ENCODE measurements around the gene CLEC10A.
"Not testable (repeated sequence)": the region's sequence is repeated elsewhere in the genome, so short reads cannot be mapped to it uniquely, and the experiment has no call there.

DNA sequence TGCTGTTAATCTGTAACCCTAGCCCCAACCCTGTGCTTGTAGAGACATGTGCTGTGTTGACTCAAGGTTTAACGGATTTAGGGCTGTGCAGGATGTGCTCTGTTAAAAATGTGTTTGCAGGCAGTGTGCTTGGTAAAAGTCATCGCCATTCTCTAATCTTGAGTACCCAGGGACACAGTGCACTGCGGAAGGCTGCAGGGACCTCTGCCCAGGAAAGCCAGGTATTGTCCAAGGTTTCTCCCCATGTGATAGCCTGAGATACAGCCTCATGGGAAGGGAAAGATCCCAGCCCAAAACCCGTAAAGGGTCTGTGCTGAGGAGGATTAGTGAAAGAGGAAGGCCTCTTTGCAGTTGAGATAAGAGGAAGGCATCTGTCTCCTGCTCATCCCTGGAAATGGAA is 8.4 kb upstream of the CLEC10A start:
- TF ChIP-seq, protein P1, sequence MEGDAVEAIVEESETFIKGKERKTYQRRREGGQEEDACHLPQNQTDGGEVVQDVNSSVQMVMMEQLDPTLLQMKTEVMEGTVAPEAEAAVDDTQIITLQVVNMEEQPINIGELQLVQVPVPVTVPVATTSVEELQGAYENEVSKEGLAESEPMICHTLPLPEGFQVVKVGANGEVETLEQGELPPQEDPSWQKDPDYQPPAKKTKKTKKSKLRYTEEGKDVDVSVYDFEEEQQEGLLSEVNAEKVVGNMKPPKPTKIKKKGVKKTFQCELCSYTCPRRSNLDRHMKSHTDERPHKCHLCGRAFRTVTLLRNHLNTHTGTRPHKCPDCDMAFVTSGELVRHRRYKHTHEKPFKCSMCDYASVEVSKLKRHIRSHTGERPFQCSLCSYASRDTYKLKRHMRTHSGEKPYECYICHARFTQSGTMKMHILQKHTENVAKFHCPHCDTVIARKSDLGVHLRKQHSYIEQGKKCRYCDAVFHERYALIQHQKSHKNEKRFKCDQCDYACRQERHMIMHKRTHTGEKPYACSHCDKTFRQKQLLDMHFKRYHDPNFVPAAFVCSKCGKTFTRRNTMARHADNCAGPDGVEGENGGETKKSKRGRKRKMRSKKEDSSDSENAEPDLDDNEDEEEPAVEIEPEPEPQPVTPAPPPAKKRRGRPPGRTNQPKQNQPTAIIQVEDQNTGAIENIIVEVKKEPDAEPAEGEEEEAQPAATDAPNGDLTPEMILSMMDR (conservative IDR thresholded peaks at IDR 0.05 in 1 of 2, IDR thresholded peaks at IDR 0.05 in 1 of 2; ENCODE audit: low read depth in 1 of 2, low read length in 2 of 2) = not testable (repeated sequence)
- not testable (repeated sequence) for TF ChIP-seq EZH2 (IDR thresholded peaks at IDR 0.05; ENCODE audit: low read length, missing control alignments)

Measured in fibroblast of lung (primary cell).